ENCODE measurements around the gene C6orf52.

Gene C6orf52

GRCh38 chr6:10720265-10720959 lies 26.0 kb upstream of the C6orf52 start:
- TF ChIP-seq GATA3 (IDR thresholded peaks at IDR 0.05; ENCODE audit: low read depth, low read length) (no peak), GATA2 (IDR thresholded peaks at IDR 0.05; ENCODE audit: low read depth, low read length) (no peak)

GRCh38 chr6:10719964-10720264 lies 25.5 kb upstream of the C6orf52 start:
- no peak for TF ChIP-seq GATA2 (IDR thresholded peaks at IDR 0.05; ENCODE audit: low read depth, low read length)
- no peak for TF ChIP-seq GATA3 (IDR thresholded peaks at IDR 0.05; ENCODE audit: low read depth, low read length)

GRCh38 chr6:10719296-10719963 lies 25.0 kb upstream of the C6orf52 start:
- TF ChIP-seq GATA3 (IDR thresholded peaks at IDR 0.05; ENCODE audit: low read depth, low read length) (no peak), GATA2 (IDR thresholded peaks at IDR 0.05; ENCODE audit: low read depth, low read length) (no peak)

- TF ChIP-seq GATA3 (IDR thresholded peaks at IDR 0.05; ENCODE audit: low read depth, low read length): no peak
- TF ChIP-seq GATA2 (IDR thresholded peaks at IDR 0.05; ENCODE audit: low read depth, low read length): no peak
Measured at GRCh38 chr6:10713962-10714361, 19.5 kb upstream of the C6orf52 start.

- TF ChIP-seq GATA3 (IDR thresholded peaks at IDR 0.05; ENCODE audit: low read depth, low read length) (no peak), GATA2 (IDR thresholded peaks at IDR 0.05; ENCODE audit: low read depth, low read length) (no peak)
Measured at GRCh38 chr6:10696655-10697054, 2.2 kb upstream of the C6orf52 start.

GRCh38 chr6:10695086-10695657 lies 756 bp upstream of the C6orf52 start:
- no peak for TF ChIP-seq GATA2 (IDR thresholded peaks at IDR 0.05; ENCODE audit: low read depth, low read length)
- no peak for TF ChIP-seq GATA3 (IDR thresholded peaks at IDR 0.05; ENCODE audit: low read depth, low read length)

GRCh38 chr6:10692965-10693538 lies 1.4 kb downstream of the C6orf52 start:
- no peak for TF ChIP-seq GATA2 (IDR thresholded peaks at IDR 0.05; ENCODE audit: low read depth, low read length)
- TF ChIP-seq GATA3 (IDR thresholded peaks at IDR 0.05; ENCODE audit: low read depth, low read length): no peak

- no peak for TF ChIP-seq GATA3 (IDR thresholded peaks at IDR 0.05; ENCODE audit: low read depth, low read length)
- no peak for TF ChIP-seq GATA2 (IDR thresholded peaks at IDR 0.05; ENCODE audit: low read depth, low read length)
Measured at GRCh38 chr6:10690651-10691445, 3.6 kb downstream of the C6orf52 start.

- TF ChIP-seq GATA2 (IDR thresholded peaks at IDR 0.05; ENCODE audit: low read depth, low read length) (no peak), GATA3 (IDR thresholded peaks at IDR 0.05; ENCODE audit: low read depth, low read length) (no peak)
Measured at GRCh38 chr6:10687582-10687981, 6.8 kb downstream of the C6orf52 start.

- no peak for TF ChIP-seq GATA3 (IDR thresholded peaks at IDR 0.05; ENCODE audit: low read depth, low read length)
- no peak for TF ChIP-seq GATA2 (IDR thresholded peaks at IDR 0.05; ENCODE audit: low read depth, low read length)
Measured at GRCh38 chr6:10686901-10687300, 7.5 kb downstream of the C6orf52 start.

- TF ChIP-seq GATA3 (IDR thresholded peaks at IDR 0.05; ENCODE audit: low read depth, low read length) (no peak), GATA2 (IDR thresholded peaks at IDR 0.05; ENCODE audit: low read depth, low read length) (no peak)
Measured at GRCh38 chr6:10685092-10685915, 9.1 kb downstream of the C6orf52 start.

GRCh38 chr6:10684618-10685017 lies 9.8 kb downstream of the C6orf52 start:
- TF ChIP-seq GATA3 (IDR thresholded peaks at IDR 0.05; ENCODE audit: low read depth, low read length): no peak
- TF ChIP-seq GATA2 (IDR thresholded peaks at IDR 0.05; ENCODE audit: low read depth, low read length): no peak

GRCh38 chr6:10682355-10682988 lies 11.9 kb downstream of the C6orf52 start:
- TF ChIP-seq GATA2 (IDR thresholded peaks at IDR 0.05; ENCODE audit: low read depth, low read length) (no peak), GATA3 (IDR thresholded peaks at IDR 0.05; ENCODE audit: low read depth, low read length) (no peak)

Measured in SH-SY5Y (cell line).